ENCODE results near the gene ARHGAP21. TPM values are rescaled to one million over a fixed set of nuclear protein-coding genes. Genes with fewer than 3 reads are reported as not detected.

Gene ARHGAP21
- polyA plus RNA-seq, 2 of the 4 experiments (the other 2 are of a cell fraction) = 30.5 to 84.4 TPM

GRCh38 chr10:24751716-24752115 is 28.0 kb upstream of the ARHGAP21 start:
- DNase-seq (ENCODE audit: low read depth in 1 of 2, low spot score in 1 of 2) (no peak), ATAC-seq (no peak), FAIRE-seq (no peak)
- no peak overlapping the region for H3K4me2 ChIP-seq
- no peak overlapping the region for H3K4me3 ChIP-seq
- 72% methylated on average over 1 of the region's 1 CpG for WGBS (ENCODE audit: missing lambda C conversion rate)
- CTCF ChIA-PET = interaction anchor here (1.3 kb wide), 1 partner anchor 25 kb away, joined by 3 read pairs; no protein-coding TSS in a partner anchor
- H3K27ac ChIP-seq = no peak overlapping the region
- TF ChIP-seq RCOR1 (IDR thresholded peaks at IDR 0.05; ENCODE audit: low read depth, low read length) = no peak
- no peaks in the 10 kb centered on the region for H3K4me1 ChIP-seq
- POLR2A ChIA-PET = no interaction called here
- H3K9me3 ChIP-seq = no peaks in the 10 kb centered on the region

- 93% methylated on average over 2 of the region's 2 CpGs for WGBS (ENCODE audit: missing lambda C conversion rate)
- no peak for ATAC-seq
- no peak for FAIRE-seq
Observed at GRCh38 chr10:24750695-24751094, 27.0 kb upstream of the ARHGAP21 start.

More at GRCh38 chr10:24750695-24751094, 27.0 kb upstream of the ARHGAP21 start:
- Histone ChIP-seq H3K27ac (no peak overlapping the region), H3K4me3 (no peak overlapping the region), H3K9me3 (no peaks in the 10 kb centered on the region), H3K4me1 (no peaks in the 10 kb centered on the region), H3K4me2 (no peak overlapping the region)
- ChIA-PET POLR2A (no interaction called here), CTCF (no interaction called here)
- TF ChIP-seq FOSB (CRISPR knock-in tag; IDR thresholded peaks at IDR 0.05) = no peak
- no peak for TF ChIP-seq MAX (IDR thresholded peaks at IDR 0.05)
- TF ChIP-seq, protein P1, sequence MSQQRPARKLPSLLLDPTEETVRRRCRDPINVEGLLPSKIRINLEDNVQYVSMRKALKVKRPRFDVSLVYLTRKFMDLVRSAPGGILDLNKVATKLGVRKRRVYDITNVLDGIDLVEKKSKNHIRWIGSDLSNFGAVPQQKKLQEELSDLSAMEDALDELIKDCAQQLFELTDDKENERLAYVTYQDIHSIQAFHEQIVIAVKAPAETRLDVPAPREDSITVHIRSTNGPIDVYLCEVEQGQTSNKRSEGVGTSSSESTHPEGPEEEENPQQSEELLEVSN (IDR thresholded peaks at IDR 0.05; ENCODE audit: borderline replicate concordance, low read depth) = no peak
- no peak for TF ChIP-seq MAZ (IDR thresholded peaks at IDR 0.05; ENCODE audit: borderline replicate concordance, low read depth, low read length)
- TF ChIP-seq CHD2 (IDR thresholded peaks at IDR 0.05; ENCODE audit: low read length, partially characterized antibody) = no peak
- no peak for TF ChIP-seq RCOR1 (IDR thresholded peaks at IDR 0.05; ENCODE audit: low read depth, low read length)
- no peak for TF ChIP-seq ESRRA (IDR thresholded peaks at IDR 0.05; ENCODE audit: borderline replicate concordance, low read length)
- TF ChIP-seq HOXB5 (CRISPR knock-in tag; IDR thresholded peaks at IDR 0.05) = no peak
- TF ChIP-seq HOXB13 (CRISPR knock-in tag; IDR thresholded peaks at IDR 0.05; ENCODE audit: low read depth) = no peak
- TF ChIP-seq, protein P2, sequence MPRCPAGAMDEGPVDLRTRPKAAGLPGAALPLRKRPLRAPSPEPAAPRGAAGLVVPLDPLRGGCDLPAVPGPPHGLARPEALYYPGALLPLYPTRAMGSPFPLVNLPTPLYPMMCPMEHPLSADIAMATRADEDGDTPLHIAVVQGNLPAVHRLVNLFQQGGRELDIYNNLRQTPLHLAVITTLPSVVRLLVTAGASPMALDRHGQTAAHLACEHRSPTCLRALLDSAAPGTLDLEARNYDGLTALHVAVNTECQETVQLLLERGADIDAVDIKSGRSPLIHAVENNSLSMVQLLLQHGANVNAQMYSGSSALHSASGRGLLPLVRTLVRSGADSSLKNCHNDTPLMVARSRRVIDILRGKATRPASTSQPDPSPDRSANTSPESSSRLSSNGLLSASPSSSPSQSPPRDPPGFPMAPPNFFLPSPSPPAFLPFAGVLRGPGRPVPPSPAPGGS (IDR thresholded peaks at IDR 0.05) = no peak
- TF ChIP-seq ELK1 (IDR thresholded peaks at IDR 0.05; ENCODE audit: low read depth, low read length) = no peak
- TF ChIP-seq, protein P3, sequence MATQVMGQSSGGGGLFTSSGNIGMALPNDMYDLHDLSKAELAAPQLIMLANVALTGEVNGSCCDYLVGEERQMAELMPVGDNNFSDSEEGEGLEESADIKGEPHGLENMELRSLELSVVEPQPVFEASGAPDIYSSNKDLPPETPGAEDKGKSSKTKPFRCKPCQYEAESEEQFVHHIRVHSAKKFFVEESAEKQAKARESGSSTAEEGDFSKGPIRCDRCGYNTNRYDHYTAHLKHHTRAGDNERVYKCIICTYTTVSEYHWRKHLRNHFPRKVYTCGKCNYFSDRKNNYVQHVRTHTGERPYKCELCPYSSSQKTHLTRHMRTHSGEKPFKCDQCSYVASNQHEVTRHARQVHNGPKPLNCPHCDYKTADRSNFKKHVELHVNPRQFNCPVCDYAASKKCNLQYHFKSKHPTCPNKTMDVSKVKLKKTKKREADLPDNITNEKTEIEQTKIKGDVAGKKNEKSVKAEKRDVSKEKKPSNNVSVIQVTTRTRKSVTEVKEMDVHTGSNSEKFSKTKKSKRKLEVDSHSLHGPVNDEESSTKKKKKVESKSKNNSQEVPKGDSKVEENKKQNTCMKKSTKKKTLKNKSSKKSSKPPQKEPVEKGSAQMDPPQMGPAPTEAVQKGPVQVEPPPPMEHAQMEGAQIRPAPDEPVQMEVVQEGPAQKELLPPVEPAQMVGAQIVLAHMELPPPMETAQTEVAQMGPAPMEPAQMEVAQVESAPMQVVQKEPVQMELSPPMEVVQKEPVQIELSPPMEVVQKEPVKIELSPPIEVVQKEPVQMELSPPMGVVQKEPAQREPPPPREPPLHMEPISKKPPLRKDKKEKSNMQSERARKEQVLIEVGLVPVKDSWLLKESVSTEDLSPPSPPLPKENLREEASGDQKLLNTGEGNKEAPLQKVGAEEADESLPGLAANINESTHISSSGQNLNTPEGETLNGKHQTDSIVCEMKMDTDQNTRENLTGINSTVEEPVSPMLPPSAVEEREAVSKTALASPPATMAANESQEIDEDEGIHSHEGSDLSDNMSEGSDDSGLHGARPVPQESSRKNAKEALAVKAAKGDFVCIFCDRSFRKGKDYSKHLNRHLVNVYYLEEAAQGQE (IDR thresholded peaks at IDR 0.05) = no peak
- TF ChIP-seq CBX8 (IDR thresholded peaks at IDR 0.05) = no peak
- TF ChIP-seq PHF8 (IDR thresholded peaks at IDR 0.05; ENCODE audit: borderline replicate concordance, low read depth) = no peak
- TF ChIP-seq NPAS2 (CRISPR knock-in tag; IDR thresholded peaks at IDR 0.05; ENCODE audit: borderline replicate concordance) = no peak
- TF ChIP-seq ZNF302 (CRISPR knock-in tag; IDR thresholded peaks at IDR 0.05) = no peak
- TF ChIP-seq KDM1A (IDR thresholded peaks at IDR 0.05; ENCODE audit: low read depth) = no peak
- no peak for TF ChIP-seq HEYL (CRISPR knock-in tag; IDR thresholded peaks at IDR 0.05)
- TF ChIP-seq GATA3 (IDR thresholded peaks at IDR 0.05; ENCODE audit: borderline replicate concordance) = no peak
- TF ChIP-seq, protein P4, sequence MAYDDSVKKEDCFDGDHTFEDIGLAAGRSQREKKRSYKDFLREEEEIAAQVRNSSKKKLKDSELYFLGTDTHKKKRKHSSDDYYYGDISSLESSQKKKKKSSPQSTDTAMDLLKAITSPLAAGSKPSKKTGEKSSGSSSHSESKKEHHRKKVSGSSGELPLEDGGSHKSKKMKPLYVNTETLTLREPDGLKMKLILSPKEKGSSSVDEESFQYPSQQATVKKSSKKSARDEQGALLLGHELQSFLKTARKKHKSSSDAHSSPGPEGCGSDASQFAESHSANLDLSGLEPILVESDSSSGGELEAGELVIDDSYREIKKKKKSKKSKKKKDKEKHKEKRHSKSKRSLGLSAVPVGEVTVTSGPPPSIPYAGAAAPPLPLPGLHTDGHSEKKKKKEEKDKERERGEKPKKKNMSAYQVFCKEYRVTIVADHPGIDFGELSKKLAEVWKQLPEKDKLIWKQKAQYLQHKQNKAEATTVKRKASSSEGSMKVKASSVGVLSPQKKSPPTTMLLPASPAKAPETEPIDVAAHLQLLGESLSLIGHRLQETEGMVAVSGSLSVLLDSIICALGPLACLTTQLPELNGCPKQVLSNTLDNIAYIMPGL (CRISPR knock-in tag; IDR thresholded peaks at IDR 0.05; ENCODE audit: borderline replicate concordance) = no peak
- DNase-seq (ENCODE audit: low read depth in 1 of 2, low spot score in 1 of 2) = no peak

Measured in A549 (cell line).